ENCODE data around the gene CLDN1. TPM values are rescaled to one million over a fixed set of nuclear protein-coding genes. Genes with fewer than 3 reads are reported as not detected.
A peak's percentile ranks its signal among the peaks of the same experiment; 100 is the strongest.

The CLDN1 gene
- total and polyA plus RNA-seq, 9 donors, result 1.8 to 258 (median 13.2) TPM

- peak in 4 of 5 donors; percentile 14 to 39 (median 30) for DNase-seq
- intact Hi-C loops (cut with DNase I), result loop anchor here in 1 of 4 donors (5.0 kb wide), 2 partner anchors 101 to 361 kb away; no protein-coding TSS in a partner anchor
- WGBS, 3 donors, result 4 to 8% (median 5%) methylated on average over 8 of the region's 8 CpGs
- Histone ChIP-seq H3K4me1 (ENCODE audit: insufficient read depth) (peaks cover 9% of the 10 kb centered on the region), H3K27ac (peak overlapping the region in 1 of 2 donors; percentile 49), H3K27me3 (no peaks in the 10 kb centered on the region), H3K9me3 (no peaks in the 10 kb centered on the region), H3K4me3 (peak overlapping the region; percentile 52), H3K36me3 (no peaks in the 10 kb centered on the region)
- no peak for TF ChIP-seq CTCF (IDR thresholded peaks at IDR 0.05)
- no peak for TF ChIP-seq EP300 (IDR thresholded peaks at IDR 0.05)
- no peak for TF ChIP-seq POLR2A (IDR thresholded peaks at IDR 0.05)
Measured at GRCh38 chr3:190323246-190323626, 990 bp upstream of the CLDN1 start.

GRCh38 chr3:190322604-190323245 is 479 bp upstream of the CLDN1 start:
- H3K4me3 ChIP-seq, result peak overlapping the region; percentile 52
- H3K27me3 ChIP-seq, result no peaks in the 10 kb centered on the region
- peak in 4 of 5 donors; percentile 39 to 65 (median 52) for DNase-seq
- TF ChIP-seq CTCF (IDR thresholded peaks at IDR 0.05) (no peak), EP300 (IDR thresholded peaks at IDR 0.05) (no peak), POLR2A (IDR thresholded peaks at IDR 0.05) (no peak)
- WGBS, 3 donors, result 0 to 1% (median 1%) methylated on average over 12 of the region's 12 CpGs
- intact Hi-C loops (cut with DNase I), result loop anchor here in 1 of 4 donors (5.0 kb wide), 2 partner anchors 100 to 360 kb away; no protein-coding TSS in a partner anchor
- H3K4me1 ChIP-seq (ENCODE audit: insufficient read depth), result peaks cover 9% of the 10 kb centered on the region
- no peaks in the 10 kb centered on the region for H3K36me3 ChIP-seq
- no peaks in the 10 kb centered on the region for H3K9me3 ChIP-seq
- H3K27ac ChIP-seq, result peak overlapping the region in 1 of 2 donors; percentile 49

- Histone ChIP-seq H3K4me3 (peak overlapping the region; percentile 52), H3K36me3 (no peaks in the 10 kb centered on the region), H3K27me3 (no peaks in the 10 kb centered on the region), H3K27ac (no peak overlapping the region), H3K9me3 (no peaks in the 10 kb centered on the region), H3K4me1 (ENCODE audit: insufficient read depth) (peaks cover 5% of the 10 kb centered on the region)
- TF ChIP-seq CTCF (IDR thresholded peaks at IDR 0.05), result no peak
- TF ChIP-seq EP300 (IDR thresholded peaks at IDR 0.05), result no peak
- no peak for TF ChIP-seq POLR2A (IDR thresholded peaks at IDR 0.05)
- intact Hi-C loops (cut with DNase I), result loop anchor here in 1 of 4 donors (5.0 kb wide), 2 partner anchors 98 to 358 kb away; no protein-coding TSS in a partner anchor
- 68 to 87% (median 74%) methylated on average over 7 of the region's 7 CpGs for WGBS, 3 donors
- DNase-seq, result no peak
Measured at GRCh38 chr3:190320594-190321362, 1.5 kb downstream of the CLDN1 start.

GRCh38 chr3:190319660-190320059 is 2.6 kb downstream of the CLDN1 start:
- H3K4me1 ChIP-seq (ENCODE audit: insufficient read depth), result peaks cover 5% of the 10 kb centered on the region
- no peak for TF ChIP-seq CTCF (IDR thresholded peaks at IDR 0.05)
- no peak for TF ChIP-seq EP300 (IDR thresholded peaks at IDR 0.05)
- TF ChIP-seq POLR2A (IDR thresholded peaks at IDR 0.05), result no peak
- H3K27me3 ChIP-seq, result no peaks in the 10 kb centered on the region
- 73 to 91% (median 79%) methylated on average over 4 of the region's 4 CpGs for WGBS, 3 donors
- intact Hi-C loops (cut with DNase I), result loop anchor here in 1 of 4 donors (5.0 kb wide), 2 partner anchors 97 to 357 kb away; no protein-coding TSS in a partner anchor
- H3K27ac ChIP-seq, result no peak overlapping the region
- H3K9me3 ChIP-seq, result no peaks in the 10 kb centered on the region
- peak overlapping the region; percentile 52 for H3K4me3 ChIP-seq
- no peak for DNase-seq
- H3K36me3 ChIP-seq, result no peaks in the 10 kb centered on the region
